ENCODE data around the gene SYTL1. TPM values are rescaled to one million over a fixed set of nuclear protein-coding genes. Genes with fewer than 3 reads are reported as not detected.

The SYTL1 gene
- total and polyA plus RNA-seq, 9 of the 15 experiments (the other 6 are each of a cell fraction or from before 2014, with no cell fraction given), result 0.04 to 9.3 (median 1.7) TPM

- TF ChIP-seq ZNF740 (CRISPR knock-in tag; IDR thresholded peaks at IDR 0.05) (no peak), ZNF740 (tag; IDR thresholded peaks at IDR 0.05) (no peak), NR4A1 (CRISPR knock-in tag; IDR thresholded peaks at IDR 0.05) (no peak), NR4A1 (tag; IDR thresholded peaks at IDR 0.05) (no peak), GABPA (tag; conservative IDR thresholded peaks at IDR 0.05; ENCODE audit: low read depth) (peak; percentile 63), SP1 (CRISPR knock-in tag; IDR thresholded peaks at IDR 0.05) (peak; percentile 88), POLR2B (IDR thresholded peaks at IDR 0.05; ENCODE audit: low read depth, partially characterized antibody) (peak; percentile 56), SAP30 (IDR thresholded peaks at IDR 0.05; ENCODE audit: borderline replicate concordance, insufficient read depth, low read depth, low read length, poor library complexity, severe bottlenecking) (peak; percentile 35), ZNF12 (CRISPR knock-in tag; IDR thresholded peaks at IDR 0.05) (0 out of 2 replicates have a peak, but pooled peaks have one; percentile 77), ZNF41 (CRISPR knock-in tag; conservative IDR thresholded peaks at IDR 0.05) (no peak), TOE1 (IDR thresholded peaks at IDR 0.05; ENCODE audit: borderline replicate concordance) (no peak), TOE1 (CRISPR knock-in tag; IDR thresholded peaks at IDR 0.05; ENCODE audit: borderline replicate concordance, low read depth) (no peak), DPF2 (IDR thresholded peaks at IDR 0.05) (0 out of 2 replicates have a peak, but pooled peaks have one; percentile 20), NFE2 (IDR thresholded peaks at IDR 0.05; ENCODE audit: low read depth) (peak; percentile 22; the same call in 1 of the 2 replicates), HDAC2 (IDR thresholded peaks at IDR 0.05) (peak; percentile 39; the same call in 1 of the 2 replicates), RBM22 (IDR thresholded peaks at IDR 0.05; ENCODE audit: low read depth, low read length, poor library complexity, severe bottlenecking) (no peak)
Measured at GRCh38 chr1:27365372-27366112, 23.7 kb downstream of the SYTL1 start (continued).

Data from K562 (cell line).